ENCODE results near the gene EXOC4.

DNA sequence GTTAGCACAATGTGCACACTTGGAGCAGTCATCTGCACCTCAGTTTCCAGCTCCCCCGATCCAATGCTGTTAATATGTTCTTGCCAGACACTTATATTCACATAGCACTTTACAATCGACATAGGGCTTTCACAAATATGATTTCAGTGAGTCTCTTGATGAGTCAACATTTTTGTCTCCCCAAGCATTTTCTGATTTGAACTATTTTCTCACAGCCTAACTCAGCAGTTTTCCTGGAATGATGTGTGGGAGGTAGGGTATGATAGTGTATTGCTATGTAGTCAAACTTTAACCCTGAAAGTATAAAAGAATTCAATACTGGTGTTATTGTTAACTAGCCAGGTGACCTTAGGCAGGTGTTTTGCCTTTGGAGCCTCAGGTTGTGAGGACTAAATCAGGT is 791.8 kb downstream of the EXOC4 start:
- TF ChIP-seq, protein P1, sequence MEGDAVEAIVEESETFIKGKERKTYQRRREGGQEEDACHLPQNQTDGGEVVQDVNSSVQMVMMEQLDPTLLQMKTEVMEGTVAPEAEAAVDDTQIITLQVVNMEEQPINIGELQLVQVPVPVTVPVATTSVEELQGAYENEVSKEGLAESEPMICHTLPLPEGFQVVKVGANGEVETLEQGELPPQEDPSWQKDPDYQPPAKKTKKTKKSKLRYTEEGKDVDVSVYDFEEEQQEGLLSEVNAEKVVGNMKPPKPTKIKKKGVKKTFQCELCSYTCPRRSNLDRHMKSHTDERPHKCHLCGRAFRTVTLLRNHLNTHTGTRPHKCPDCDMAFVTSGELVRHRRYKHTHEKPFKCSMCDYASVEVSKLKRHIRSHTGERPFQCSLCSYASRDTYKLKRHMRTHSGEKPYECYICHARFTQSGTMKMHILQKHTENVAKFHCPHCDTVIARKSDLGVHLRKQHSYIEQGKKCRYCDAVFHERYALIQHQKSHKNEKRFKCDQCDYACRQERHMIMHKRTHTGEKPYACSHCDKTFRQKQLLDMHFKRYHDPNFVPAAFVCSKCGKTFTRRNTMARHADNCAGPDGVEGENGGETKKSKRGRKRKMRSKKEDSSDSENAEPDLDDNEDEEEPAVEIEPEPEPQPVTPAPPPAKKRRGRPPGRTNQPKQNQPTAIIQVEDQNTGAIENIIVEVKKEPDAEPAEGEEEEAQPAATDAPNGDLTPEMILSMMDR (IDR thresholded peaks at IDR 0.05) = no peak
- TF ChIP-seq POLR2A (IDR thresholded peaks at IDR 0.05) (no peak), POLR2AphosphoS5 (IDR thresholded peaks at IDR 0.05; ENCODE audit: insufficient read depth in 1 of 2, low read depth in 1 of 2) (no peak)

Measured in vagina (tissue), 2 donors.